NK-92 (cell line): ENCODE data around the gene ERG.

Experiments
- DNase-seq: peaks from one replicate; lab custom pipeline; 2025; ENCODE audit not compliant: unreplicated experiment; lab: John Stamatoyannopoulos, UW

The ERG gene

DNA sequence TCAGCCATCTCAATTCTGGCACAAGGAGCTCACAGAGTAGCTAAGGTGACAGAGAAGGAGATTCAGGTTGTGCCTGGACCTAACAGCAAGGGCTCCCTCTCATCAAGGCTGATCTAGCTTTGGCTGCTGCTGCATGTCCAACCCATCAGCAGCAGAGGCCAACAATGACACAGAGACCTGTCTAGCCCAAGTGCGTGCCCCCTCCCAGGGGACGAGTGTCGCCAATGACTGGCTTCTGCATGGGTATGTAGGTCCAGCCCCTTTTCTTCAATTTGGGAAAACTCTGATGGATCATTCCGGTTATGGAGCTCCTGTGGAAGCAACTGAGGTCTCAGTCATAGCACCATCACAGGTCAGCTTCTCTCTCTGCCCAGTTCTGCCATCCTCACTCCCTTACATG, 158.1 kb downstream of the ERG start:
- DNase-seq = no peak

DNA sequence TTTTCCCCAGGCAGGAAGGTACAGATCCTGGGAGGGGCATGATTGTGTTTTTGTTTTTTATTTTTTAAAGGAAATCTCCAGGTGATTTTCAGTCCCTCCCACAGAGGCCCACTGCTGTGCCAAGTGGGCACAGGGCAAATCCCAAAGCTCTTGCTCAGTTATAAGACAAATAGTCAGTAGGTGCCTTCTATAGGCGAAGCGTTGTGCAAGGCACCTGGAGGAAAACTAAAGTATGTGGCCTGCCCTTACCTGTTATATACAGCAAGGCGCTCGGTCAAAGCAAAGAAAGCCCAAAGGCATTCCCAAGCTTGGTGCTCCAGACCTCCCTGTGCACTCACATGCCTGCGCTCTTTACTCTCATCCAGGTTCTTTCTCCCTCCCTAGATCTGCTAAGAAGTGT, 160.5 kb downstream of the ERG start:
- DNase-seq = no peak

DNA sequence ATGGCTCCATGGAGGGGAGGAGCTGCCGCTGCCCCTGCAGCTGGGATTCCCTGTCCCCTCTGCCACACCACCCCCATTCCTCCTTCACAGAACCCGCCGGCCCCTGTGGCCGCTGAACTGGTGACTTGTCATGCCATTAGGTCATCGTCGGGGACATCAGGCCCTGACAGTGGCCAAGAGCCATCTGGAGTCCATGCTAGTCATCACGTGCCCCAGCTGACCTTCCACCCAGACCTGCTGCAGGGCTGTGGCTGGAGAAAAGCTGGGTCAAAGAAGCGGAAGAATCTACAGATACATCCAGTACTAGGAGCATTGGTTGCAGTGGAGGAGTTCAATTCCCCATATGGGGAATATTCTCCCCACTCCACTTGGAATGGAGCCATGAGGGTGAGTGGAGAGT, 163.4 kb downstream of the ERG start:
- DNase-seq = no peak

DNA sequence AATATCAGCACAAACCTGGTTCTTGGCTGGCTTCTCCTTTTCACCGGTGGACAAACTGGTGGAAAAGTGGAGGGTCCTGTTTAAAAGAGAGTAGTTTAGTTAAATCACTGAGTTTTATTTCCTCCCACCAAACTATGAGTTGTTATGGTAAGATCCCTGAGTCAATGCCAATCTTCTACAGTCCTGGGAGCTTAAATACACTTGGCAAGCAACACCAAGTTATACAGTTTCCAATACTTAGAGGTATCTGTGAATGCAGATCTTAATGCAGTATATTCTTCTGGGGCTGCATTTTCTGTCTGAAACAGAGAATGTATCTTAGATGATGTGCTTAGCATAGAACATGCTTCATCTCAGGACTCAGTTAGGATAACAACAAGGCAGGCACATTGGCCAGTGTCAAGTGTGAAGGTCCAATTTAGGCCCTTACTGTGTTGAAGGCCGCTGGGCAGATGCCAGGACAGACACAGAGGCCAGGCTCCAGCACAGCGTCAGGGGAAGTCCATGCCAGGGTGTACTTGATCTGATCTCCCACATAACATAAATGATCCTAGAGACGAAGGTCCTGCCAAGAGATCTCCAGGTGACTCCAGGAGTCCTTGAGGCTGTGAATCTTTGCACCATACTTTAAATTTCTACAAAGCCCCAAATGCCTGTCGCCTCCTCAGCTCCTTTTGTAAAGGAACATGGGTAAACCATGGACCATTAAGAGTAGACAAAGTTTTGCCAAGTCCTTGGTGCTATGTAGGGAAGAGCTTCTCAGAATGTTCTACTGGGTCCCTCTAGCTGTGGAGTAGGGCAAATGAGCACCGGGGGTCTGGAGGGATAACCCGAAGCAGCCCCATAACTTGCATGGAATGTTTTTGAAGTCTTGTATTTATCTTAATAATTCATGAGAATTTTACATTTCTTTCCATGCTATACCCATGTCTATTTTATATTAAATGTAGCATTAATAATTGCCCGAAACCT, 164.7 kb downstream of the ERG start:
- no peak for DNase-seq

DNA sequence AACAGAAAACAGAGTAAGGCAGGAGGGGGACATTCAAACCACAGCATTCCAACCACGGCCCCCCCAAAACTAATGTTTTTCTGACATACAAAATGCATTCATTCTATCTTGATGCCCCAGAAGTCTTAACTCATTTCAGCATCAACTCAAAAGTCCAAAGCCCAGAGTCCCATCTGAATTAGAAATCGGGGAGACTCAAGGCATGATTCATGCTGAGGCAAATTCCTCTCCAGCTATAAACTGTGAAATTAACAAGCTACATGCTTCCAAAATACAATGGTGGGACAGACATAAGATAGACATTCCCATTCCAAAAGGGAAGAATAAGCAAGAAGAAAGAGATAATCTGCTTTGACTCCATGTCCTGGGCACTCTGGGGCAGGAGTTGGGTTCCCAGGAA, 167.6 kb downstream of the ERG start:
- DNase-seq = no peak
